SK-N-SH treated with all-trans-retinoic acid at 6 μM for 48 hours (cell line): Measurements from ENCODE around the gene ANKRD12.

ENCODE experiments used
- CSDC2 ChIP-seq: fragments of 250-450 bp; sonication (Bioruptor Pico); IDR thresholded peaks from 2 replicates; pipeline ENCODE4 v1.5.0; 2020; ENCODE audit warnings: mild to moderate bottlenecking, moderate library complexity
- ESRRG ChIP-seq: fragments of 250-450 bp; sonication (Bioruptor Pico); IDR thresholded peaks from 2 replicates; pipeline ENCODE4 v1.6.1; 2021; ENCODE audit warnings: mild to moderate bottlenecking
- PPARA ChIP-seq: fragments of 250-450 bp; sonication (Bioruptor Pico); IDR thresholded peaks from 2 replicates; pipeline ENCODE4 v1.5.0; 2020; ENCODE audit warnings: mild to moderate bottlenecking, borderline replicate concordance
- ZNF8 ChIP-seq: fragments of 450-650 bp; formaldehyde crosslinking; IDR thresholded peaks from 2 replicates; pipeline ENCODE4 v1.5.0; 2020; ENCODE audit warnings: mild to moderate bottlenecking, moderate library complexity
- TF ChIP-seq, protein P1 (sequence below): fragments of 250-450 bp; sonication (Bioruptor Pico); IDR thresholded peaks from 2 replicates; pipeline ENCODE4 v1.8.0; 2021; ENCODE audit warnings: low read depth, mild to moderate bottlenecking, moderate library complexity, borderline replicate concordance

DNA sequence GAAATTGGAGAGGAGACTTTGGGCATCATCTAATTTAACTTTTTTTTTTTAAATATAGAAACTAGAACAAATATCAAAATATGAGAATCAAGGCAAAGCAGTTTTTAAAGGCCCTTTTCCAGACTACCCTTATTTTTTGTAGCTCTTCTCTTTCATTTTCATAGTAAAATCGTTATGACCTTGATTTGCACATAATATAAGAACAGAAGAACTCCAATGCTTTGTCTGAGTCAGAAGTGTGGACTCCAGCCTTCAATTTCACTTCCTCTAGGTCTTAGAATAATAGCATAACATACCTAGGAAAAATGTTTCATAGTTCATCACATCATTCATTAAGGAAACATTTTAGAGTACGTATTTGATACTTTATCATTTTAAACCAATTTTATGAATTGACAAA, 74.4 kb downstream of the ANKRD12 start:
- TF ChIP-seq ESRRG (CRISPR knock-in tag), result no peak
- TF ChIP-seq, protein P1, sequence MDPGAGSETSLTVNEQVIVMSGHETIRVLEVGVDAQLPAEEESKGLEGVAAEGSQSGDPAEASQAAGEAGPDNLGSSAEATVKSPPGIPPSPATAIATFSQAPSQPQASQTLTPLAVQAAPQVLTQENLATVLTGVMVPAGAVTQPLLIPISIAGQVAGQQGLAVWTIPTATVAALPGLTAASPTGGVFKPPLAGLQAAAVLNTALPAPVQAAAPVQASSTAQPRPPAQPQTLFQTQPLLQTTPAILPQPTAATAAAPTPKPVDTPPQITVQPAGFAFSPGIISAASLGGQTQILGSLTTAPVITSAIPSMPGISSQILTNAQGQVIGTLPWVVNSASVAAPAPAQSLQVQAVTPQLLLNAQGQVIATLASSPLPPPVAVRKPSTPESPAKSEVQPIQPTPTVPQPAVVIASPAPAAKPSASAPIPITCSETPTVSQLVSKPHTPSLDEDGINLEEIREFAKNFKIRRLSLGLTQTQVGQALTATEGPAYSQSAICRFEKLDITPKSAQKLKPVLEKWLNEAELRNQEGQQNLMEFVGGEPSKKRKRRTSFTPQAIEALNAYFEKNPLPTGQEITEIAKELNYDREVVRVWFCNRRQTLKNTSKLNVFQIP (CRISPR knock-in tag), result no peak
- TF ChIP-seq ZNF8, result no peak
- no peak for TF ChIP-seq CSDC2
- TF ChIP-seq PPARA, result no peak
